Common myeloid progenitor, CD34-positive (primary cell): ENCODE data around the gene MXD3.

Experiments
- CTCF ChIA-PET: fragments of 350-600 bp; sonication (Branson Sonifier 250); formaldehyde crosslinking; loops from one replicate; lab custom pipeline; 2021; ENCODE audit warnings: antibody characterized with exemption; lab: Charles Lee
- POLR2A ChIA-PET: fragments of 350-600 bp; sonication (Branson Sonifier 250); formaldehyde crosslinking; loops from one replicate; lab custom pipeline; 2021; ENCODE audit warnings: antibody characterized with exemption; lab: Charles Lee
- DNase-seq, 3 donors: peaks; one replicate each; pipeline versions ENCODE4 v3.0.0 to v3.0.0-alpha.2; 2013
- H3K27ac ChIP-seq, 2 experiments: 1 replicate in 1 of 2; 2 replicates in 1 of 2; pipeline ENCODE4 v1.7.0; 2013; ENCODE audit warnings: inconsistent platforms in 2 of 2, low read length in 2 of 2, mild to moderate bottlenecking in 2 of 2, low read depth in 1 of 2, moderate library complexity in 1 of 2; ENCODE audit not compliant: severe bottlenecking in 2 of 2, insufficient read depth in 1 of 2, poor library complexity in 1 of 2
- H3K27me3 ChIP-seq, 5 experiments: replicated peaks in 2 of 5; 1 replicate in 3 of 5; 2 replicates in 2 of 5; pipeline versions ENCODE4 v1.6.1 to v1.7.0; 2013; ENCODE audit warnings: low read length in 4 of 5, mild to moderate bottlenecking in 2 of 5, moderate library complexity in 2 of 5, inconsistent platforms in 1 of 5; ENCODE audit not compliant: insufficient read depth in 5 of 5, control insufficient read depth in 4 of 5
- H3K36me3 ChIP-seq, 4 experiments: 1 replicate in 2 of 4; 2 replicates in 2 of 4; pipeline versions ENCODE4 v1.6.1 to v1.7.0; 2013; ENCODE audit warnings: low read length in 3 of 4, control low read depth in 1 of 4, mild to moderate bottlenecking in 1 of 4; ENCODE audit not compliant: control insufficient read depth in 4 of 4, insufficient read depth in 4 of 4
- H3K4me1 ChIP-seq, 4 experiments: 1 replicate in 3 of 4; 2 replicates in 1 of 4; pipeline versions ENCODE4 v1.6.1 to v1.7.1; 2013; ENCODE audit warnings: low read length in 3 of 4, mild to moderate bottlenecking in 3 of 4, control low read depth in 1 of 4, inconsistent platforms in 1 of 4, moderate library complexity in 1 of 4; ENCODE audit not compliant: control insufficient read depth in 4 of 4, insufficient read depth in 4 of 4; ENCODE audit errors: control extremely low read depth in 1 of 4
- H3K4me3 ChIP-seq, 7 experiments: 1 replicate in 4 of 7; 2 replicates in 3 of 7; pipeline versions ENCODE4 v1.5.1 to v1.7.0; 2013; ENCODE audit warnings: mild to moderate bottlenecking in 7 of 7, low read length in 6 of 7, moderate library complexity in 6 of 7, inconsistent platforms in 2 of 7, low read depth in 2 of 7, control low read depth in 1 of 7; ENCODE audit not compliant: insufficient read depth in 4 of 7, control insufficient read depth in 1 of 7; ENCODE audit errors: extremely low read depth in 1 of 7
- H3K9me3 ChIP-seq, 5 experiments: 1 replicate in 4 of 5; 2 replicates in 1 of 5; pipeline versions ENCODE4 v1.6.1 to v1.7.1; 2013; ENCODE audit warnings: low read length in 4 of 5, mild to moderate bottlenecking in 2 of 5, inconsistent platforms in 1 of 5, low read depth in 1 of 5, moderate library complexity in 1 of 5; ENCODE audit not compliant: control insufficient read depth in 4 of 5, insufficient read depth in 2 of 5; ENCODE audit errors: control extremely low read depth in 1 of 5
- WGBS: methylation state at CpG from one replicate; pipeline ENCODE4 v1.1.5; 2013; ENCODE audit not compliant: insufficient coverage; 5-methylcytosine and 5-hydroxymethylcytosine counted together

Gene MXD3

DNA sequence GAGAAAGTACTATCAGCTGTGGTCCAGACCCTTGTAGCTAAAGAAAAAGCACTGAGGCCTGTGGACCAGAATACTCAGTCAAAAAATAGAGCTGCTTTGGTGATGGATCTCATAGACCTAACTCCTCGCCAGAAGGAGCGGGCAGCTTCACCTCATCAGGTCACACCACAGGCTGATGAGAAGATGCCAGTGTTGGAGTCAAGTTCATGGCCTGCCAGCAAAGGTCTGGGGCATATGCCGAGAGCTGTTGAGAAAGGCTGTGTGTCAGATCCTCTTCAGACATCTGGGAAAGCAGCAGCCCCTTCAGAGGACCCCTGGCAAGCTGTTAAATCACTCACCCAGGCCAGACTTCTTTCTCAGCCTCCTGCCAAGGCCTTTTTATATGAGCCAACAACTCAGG lies 17.1 kb downstream of the MXD3 start:
- H3K4me1 ChIP-seq = peaks cover 12 to 47% (median 38%) of the 10 kb centered on the region in 4 experiments
- no peaks in the 10 kb centered on the region for H3K27me3 ChIP-seq
- WGBS = 94% methylated on average over 3 of the region's 3 CpGs
- no peak overlapping the region for H3K27ac ChIP-seq
- CTCF ChIA-PET = interaction anchor here (0.6 to 1.3 kb wide), 4 partner anchors 24 to 181 kb away, joined by 3 read pairs; no protein-coding TSS in a partner anchor
- H3K4me3 ChIP-seq = no peak overlapping the region
- no peaks in the 10 kb centered on the region for H3K9me3 ChIP-seq
- H3K36me3 ChIP-seq = peaks cover 8 to 71% (median 50%) of the 10 kb centered on the region in 4 experiments
- POLR2A ChIA-PET = no interaction called here
- no peak for DNase-seq

DNA sequence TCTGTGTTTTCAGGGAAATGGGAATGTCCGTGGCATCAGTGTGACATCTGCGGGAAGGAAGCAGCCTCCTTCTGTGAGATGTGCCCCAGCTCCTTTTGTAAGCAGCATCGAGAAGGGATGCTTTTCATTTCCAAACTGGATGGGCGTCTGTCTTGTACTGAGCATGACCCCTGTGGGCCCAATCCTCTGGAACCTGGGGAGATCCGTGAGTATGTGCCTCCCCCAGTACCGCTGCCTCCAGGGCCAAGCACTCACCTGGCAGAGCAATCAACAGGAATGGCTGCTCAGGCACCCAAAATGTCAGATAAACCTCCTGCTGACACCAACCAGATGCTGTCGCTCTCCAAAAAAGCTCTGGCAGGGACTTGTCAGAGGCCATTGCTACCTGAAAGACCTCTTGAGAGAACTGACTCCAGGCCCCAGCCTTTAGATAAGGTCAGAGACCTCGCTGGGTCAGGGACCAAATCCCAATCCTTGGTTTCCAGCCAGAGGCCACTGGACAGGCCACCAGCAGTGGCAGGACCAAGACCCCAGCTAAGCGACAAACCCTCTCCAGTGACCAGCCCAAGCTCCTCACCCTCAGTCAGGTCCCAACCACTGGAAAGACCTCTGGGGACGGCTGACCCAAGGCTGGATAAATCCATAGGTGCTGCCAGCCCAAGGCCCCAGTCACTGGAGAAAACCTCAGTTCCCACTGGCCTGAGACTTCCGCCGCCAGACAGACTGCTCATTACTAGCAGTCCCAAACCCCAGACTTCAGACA lies 17.7 kb downstream of the MXD3 start:
- no peak overlapping the region for H3K27ac ChIP-seq
- peaks cover 8 to 76% (median 53%) of the 10 kb centered on the region in 4 experiments for H3K36me3 ChIP-seq
- WGBS = 96% methylated on average over 12 of the region's 12 CpGs
- H3K9me3 ChIP-seq = no peaks in the 10 kb centered on the region
- no peak for DNase-seq
- CTCF ChIA-PET = interaction anchor here (0.6 to 1.5 kb wide), 5 partner anchors 16 to 181 kb away, joined by 3 to 6 read pairs (median 3); no protein-coding TSS in a partner anchor
- no peaks in the 10 kb centered on the region for H3K27me3 ChIP-seq
- POLR2A ChIA-PET = no interaction called here
- H3K4me1 ChIP-seq = peaks cover 10 to 40% (median 32%) of the 10 kb centered on the region in 4 experiments
- no peak overlapping the region for H3K4me3 ChIP-seq

GRCh38 chr5:177291735-177292134 lies 20.0 kb downstream of the MXD3 start:
- Histone ChIP-seq H3K27ac (no peak overlapping the region), H3K36me3 (peaks cover 10 to 78% (median 60%) of the 10 kb centered on the region in 4 experiments), H3K27me3 (no peaks in the 10 kb centered on the region), H3K9me3 (no peaks in the 10 kb centered on the region), H3K4me3 (no peak overlapping the region), H3K4me1 (peaks cover 6 to 18% (median 17%) of the 10 kb centered on the region in 4 experiments)
- POLR2A ChIA-PET = no interaction called here
- 100% methylated on average over 5 of the region's 7 CpGs for WGBS
- CTCF ChIA-PET = interaction anchor here (0.5 kb wide), 1 partner anchor 16 kb away, joined by 3 read pairs; no protein-coding TSS in a partner anchor
- DNase-seq = no peak

- H3K27ac ChIP-seq = no peak overlapping the region
- ChIA-PET POLR2A (no interaction called here), CTCF (interaction anchor here (0.6 to 0.8 kb wide), 2 partner anchors 102 to 177 kb away, joined by 3 to 4 read pairs; no protein-coding TSS in a partner anchor)
- DNase-seq = no peak
- H3K9me3 ChIP-seq = no peaks in the 10 kb centered on the region
- H3K4me3 ChIP-seq = no peak overlapping the region
- H3K27me3 ChIP-seq = no peaks in the 10 kb centered on the region
- 98% methylated on average over 7 of the region's 12 CpGs for WGBS
- peaks cover under 1 to 11% (median 10%) of the 10 kb centered on the region in 4 experiments for H3K4me1 ChIP-seq
- H3K36me3 ChIP-seq = peaks cover 10 to 84% (median 62%) of the 10 kb centered on the region in 4 experiments
Measured at GRCh38 chr5:177290816-177291596, 20.7 kb downstream of the MXD3 start.

- Histone ChIP-seq H3K27ac (no peak overlapping the region), H3K9me3 (no peaks in the 10 kb centered on the region), H3K4me3 (no peak overlapping the region), H3K27me3 (no peaks in the 10 kb centered on the region), H3K4me1 (no peaks in the 10 kb centered on the region), H3K36me3 (peaks cover 25 to 78% (median 53%) of the 10 kb centered on the region in 4 experiments)
- POLR2A ChIA-PET = no interaction called here
- CTCF ChIA-PET = interaction anchor here (1.4 kb wide), 1 partner anchor 22 kb away, joined by 3 read pairs; no protein-coding TSS in a partner anchor
- WGBS = 100% methylated on average over 1 of the region's 2 CpGs
- no peak for DNase-seq
Measured at GRCh38 chr5:177288191-177288590, 23.5 kb downstream of the MXD3 start.

DNA sequence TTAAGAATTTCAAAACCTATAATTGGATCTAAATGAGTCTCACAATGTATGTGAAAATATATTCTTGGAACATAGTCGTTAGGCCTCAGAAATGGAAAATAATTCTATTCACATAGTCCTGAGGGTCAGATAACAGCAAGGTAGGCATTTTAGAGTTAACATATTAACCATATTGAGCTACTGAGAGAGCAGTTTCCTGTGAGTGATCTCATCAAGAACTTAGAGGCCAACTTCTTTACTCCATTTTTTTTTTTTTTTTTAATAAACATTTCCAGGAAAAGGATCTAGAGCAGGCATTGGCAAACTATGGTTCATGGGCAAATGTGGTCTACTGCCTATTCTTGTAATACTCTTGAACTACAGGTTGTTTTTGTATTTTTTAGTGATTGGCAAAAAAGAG lies 34.8 kb downstream of the MXD3 start:
- ChIA-PET CTCF (interaction anchor here (0.6 kb wide), 1 partner anchor 68 kb away, joined by 3 read pairs; no protein-coding TSS in a partner anchor), POLR2A (no interaction called here)
- Histone ChIP-seq H3K4me1 (no peaks in the 10 kb centered on the region), H3K9me3 (no peaks in the 10 kb centered on the region), H3K36me3 (peaks cover 17 to 79% (median 50%) of the 10 kb centered on the region in 4 experiments), H3K4me3 (no peak overlapping the region), H3K27me3 (no peaks in the 10 kb centered on the region), H3K27ac (no peak overlapping the region)
- no peak for DNase-seq
- WGBS = no CpG with 5 or more reads among the region's 1 CpG
